Stimulated activated CD8-positive, alpha-beta memory T cell treated with anti-CD3 and anti-CD28 coated beads, Interleukin-15, amount 100 ng/mL, for 24 hours (primary cell): ENCODE measurements around the gene CFAP54.
"Not testable (repeated sequence)": the region's sequence is repeated elsewhere in the genome, so short reads cannot be mapped to it uniquely, and the experiment has no call there.

Source experiments
- DNase-seq: peaks from one replicate; pipeline ENCODE4 v3.0.0-alpha.2; 2020; ENCODE audit warnings: low read depth

The CFAP54 gene

GRCh38 chr12:96623155-96623554, 133.8 kb downstream of the CFAP54 start:
- no peak for DNase-seq

GRCh38 chr12:96623656-96624217, 134.4 kb downstream of the CFAP54 start:
- DNase-seq = no peak

DNA sequence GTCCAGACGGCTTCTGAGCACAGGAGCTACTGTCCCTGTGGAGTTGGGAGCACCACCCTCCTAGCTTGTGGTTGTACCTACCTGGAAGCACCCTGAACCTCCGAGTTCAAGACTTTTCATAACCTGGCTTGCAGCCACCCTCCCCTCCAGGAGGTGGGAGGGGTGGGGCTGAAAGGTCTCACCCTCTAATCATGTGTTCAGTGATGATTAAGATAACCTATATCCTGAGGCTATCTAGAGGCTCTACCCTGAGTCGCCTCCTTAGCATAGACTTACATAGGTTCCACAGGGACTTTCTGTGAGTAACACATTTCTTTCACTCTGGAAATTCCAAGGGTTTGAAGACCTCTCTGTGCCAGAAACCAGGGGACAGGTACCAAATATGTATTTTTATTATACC, 146.5 kb downstream of the CFAP54 start:
- DNase-seq = no peak

- no peak for DNase-seq
Measured at GRCh38 chr12:96636895-96637294, 147.5 kb downstream of the CFAP54 start.

GRCh38 chr12:96648923-96649322, 159.5 kb downstream of the CFAP54 start:
- no peak for DNase-seq

GRCh38 chr12:96652870-96653269, 163.5 kb downstream of the CFAP54 start:
- no peak for DNase-seq

GRCh38 chr12:96658075-96658474, 168.7 kb downstream of the CFAP54 start:
- no peak for DNase-seq

GRCh38 chr12:96669786-96670185, 180.4 kb downstream of the CFAP54 start:
- DNase-seq = no peak

GRCh38 chr12:96670334-96670899, 181.0 kb downstream of the CFAP54 start:
- DNase-seq = no peak

GRCh38 chr12:96675519-96675918, 186.1 kb downstream of the CFAP54 start:
- not testable (repeated sequence) for DNase-seq

- DNase-seq = no peak
Measured at GRCh38 chr12:96677363-96677762, 188.0 kb downstream of the CFAP54 start.

DNA sequence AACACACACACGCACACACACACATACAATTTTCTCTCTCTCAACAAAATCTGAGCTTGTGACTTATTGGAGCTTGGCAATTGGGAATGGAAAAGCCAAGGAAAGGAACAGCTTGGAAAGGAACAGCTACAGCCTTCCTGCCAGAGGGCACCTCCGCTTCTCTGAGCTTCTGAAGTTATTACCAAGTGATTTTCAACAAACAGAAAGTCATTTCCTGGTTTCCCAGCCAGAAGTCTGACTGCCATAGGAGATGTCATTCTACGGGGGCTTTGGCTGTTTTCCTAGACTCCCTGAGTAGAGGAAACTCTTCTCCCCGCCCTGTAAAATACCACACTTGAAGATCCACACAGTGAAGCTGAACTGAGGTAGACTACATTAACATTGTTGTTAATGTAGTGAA, 198.3 kb downstream of the CFAP54 start:
- no peak for DNase-seq

DNA sequence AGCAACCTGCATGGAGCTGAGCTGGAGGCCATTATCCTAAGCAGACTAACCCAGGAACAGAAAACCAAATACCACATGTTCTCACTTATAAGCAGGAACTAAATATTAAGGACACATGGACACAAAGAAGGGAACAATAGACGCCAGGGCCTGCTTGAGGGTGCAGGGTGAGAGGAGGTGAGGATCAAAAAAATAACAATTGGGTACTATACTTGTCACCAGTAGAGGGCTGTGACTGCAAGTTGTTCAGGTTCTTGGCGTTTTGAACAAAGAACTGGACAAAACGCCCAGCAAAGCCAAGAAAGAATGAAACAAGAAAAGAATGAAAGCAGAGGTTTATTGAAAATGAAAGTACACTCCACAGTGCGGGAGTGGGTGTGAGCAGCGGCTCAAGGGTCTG, 209.1 kb downstream of the CFAP54 start:
- no peak for DNase-seq

DNA sequence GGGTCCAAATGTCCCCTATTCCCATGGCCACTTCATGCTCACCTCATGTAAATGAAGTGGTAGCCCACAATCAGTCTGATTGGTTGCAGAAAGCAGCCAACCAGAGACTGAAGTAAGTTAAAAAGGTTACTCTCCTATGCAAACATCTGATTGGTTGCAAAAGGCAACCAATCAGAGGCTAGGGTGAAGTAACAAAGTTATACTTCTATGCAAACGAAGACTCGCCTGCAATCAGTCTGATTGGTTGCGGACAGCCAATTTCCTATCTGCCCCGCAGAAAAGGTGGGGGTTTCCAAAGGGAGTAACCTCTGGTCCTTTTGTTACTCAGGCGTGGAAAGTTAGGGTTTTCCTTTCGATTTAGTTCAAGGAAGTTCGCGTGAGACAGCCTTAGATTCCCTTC, 209.6 kb downstream of the CFAP54 start:
- DNase-seq = no peak

- no peak for DNase-seq
Measured at GRCh38 chr12:96701856-96702255, 212.5 kb downstream of the CFAP54 start.

DNA sequence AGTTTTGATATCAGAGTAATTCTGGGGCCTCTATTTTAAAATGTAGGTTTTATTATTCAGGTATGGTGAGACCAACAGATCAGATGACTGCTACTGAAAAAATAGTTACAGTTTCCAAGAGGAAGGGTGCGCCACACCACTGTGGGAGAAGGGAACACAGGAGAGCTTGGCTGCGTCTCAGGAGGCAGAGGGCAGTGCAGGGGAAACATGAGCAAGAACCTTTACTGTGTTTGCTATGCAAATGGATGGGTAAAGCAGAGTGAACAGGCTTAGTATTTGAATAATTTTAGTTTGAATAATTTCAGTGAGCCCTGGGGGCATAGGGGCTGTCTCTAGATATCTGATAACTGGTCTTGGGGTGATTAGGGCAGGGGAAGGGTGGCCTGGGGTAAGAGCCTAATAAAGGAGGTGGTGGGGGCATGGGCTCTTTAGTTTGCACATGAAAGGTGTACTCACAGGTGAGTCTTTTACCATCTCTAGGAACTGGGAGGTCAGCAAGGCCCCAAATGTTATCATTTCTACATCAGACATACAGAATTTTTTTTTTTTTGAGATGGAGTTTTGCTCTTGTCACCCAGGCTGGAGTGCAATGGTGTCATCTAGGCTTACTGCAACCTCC, 220.9 kb downstream of the CFAP54 start:
- no peak for DNase-seq

GRCh38 chr12:96711364-96711763, 222.0 kb downstream of the CFAP54 start:
- no peak for DNase-seq

- DNase-seq = no peak
Measured at GRCh38 chr12:96714199-96714598, 224.8 kb downstream of the CFAP54 start.

- DNase-seq = no peak
Measured at GRCh38 chr12:96719660-96720362, 230.4 kb downstream of the CFAP54 start.

- DNase-seq = no peak
Measured at GRCh38 chr12:96720363-96720705, 231.0 kb downstream of the CFAP54 start.

DNA sequence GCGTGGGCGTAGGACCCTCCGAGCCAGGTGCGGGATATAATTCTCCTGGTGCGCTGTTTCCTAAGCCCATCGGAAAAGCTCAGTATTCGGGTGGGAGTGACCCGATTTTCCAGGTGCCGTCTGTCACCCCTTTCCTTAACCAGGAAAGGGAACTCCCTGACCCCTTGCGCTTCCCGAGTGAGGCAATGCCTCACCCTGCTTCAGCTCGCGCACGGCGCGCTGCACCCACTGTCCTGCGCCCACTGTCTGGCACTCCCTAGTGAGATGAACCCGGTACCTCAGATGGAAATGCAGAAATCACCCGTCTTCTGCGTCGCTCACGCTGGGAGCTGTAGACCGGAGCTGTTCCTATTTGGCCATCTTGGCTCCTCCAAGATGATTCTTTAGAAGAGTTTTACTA, 240.1 kb downstream of the CFAP54 start:
- DNase-seq = not testable (repeated sequence)

DNA sequence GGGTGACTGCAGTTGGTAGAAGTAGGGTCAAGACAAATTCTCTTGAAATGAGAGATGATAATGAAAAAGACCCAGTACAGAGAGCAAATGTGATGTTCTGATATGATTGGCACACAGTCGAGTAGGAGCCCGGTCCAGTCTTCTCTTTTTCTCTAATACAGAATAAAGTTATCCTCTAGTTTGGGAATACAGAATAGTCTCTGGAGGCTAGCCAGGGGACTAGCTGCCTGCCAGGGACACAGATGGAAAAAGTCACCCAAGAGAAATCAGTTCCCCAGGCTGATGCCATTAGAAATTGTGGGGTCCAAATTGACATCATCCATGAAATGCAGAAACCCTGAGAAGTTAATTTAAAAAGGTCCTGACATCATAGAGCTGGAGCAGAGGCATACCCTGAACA, 240.5 kb downstream of the CFAP54 start:
- no peak for DNase-seq

DNA sequence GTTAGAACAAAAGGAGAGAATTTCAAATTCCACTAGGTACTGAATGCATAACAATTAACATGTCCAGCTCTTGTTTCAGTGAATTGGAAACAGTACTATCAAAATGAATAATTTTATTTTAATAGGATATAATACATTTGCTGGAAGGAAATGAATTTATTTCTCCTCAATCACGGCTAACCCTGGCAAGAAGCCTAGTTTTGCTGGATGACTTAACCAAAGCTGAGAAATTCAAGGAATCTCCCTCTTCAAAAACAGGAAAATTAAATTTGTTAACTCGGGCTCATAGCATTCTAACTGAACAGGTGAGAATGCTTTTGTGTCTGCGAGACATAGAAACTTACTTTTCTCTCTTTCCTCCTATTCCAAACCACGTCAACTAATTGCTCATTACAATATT, 254.2 kb downstream of the CFAP54 start:
- DNase-seq = no peak
